GM12891 (cell line): Measurements from ENCODE around the gene RCL1.

Experiments used
- PAX5 ChIP-seq: IDR thresholded peaks from 2 replicates; pipeline ENCODE4 v1.6.1; 2011; ENCODE audit warnings: low read length, moderate library complexity, mild to moderate bottlenecking; ENCODE audit not compliant: insufficient read depth, severe bottlenecking
- POLR2A ChIP-seq: IDR thresholded peaks from 2 replicates; pipeline ENCODE4 v1.6.1; 2011; ENCODE audit warnings: low read depth, low read length, control low read depth
- POLR2AphosphoS5 ChIP-seq: IDR thresholded peaks from 2 replicates; pipeline ENCODE4 v1.6.1; 2011; ENCODE audit warnings: low read depth, low read length, control low read depth
- POU2F2 ChIP-seq: IDR thresholded peaks from 2 replicates; pipeline ENCODE4 v1.6.1; 2011; ENCODE audit warnings: low read depth, mild to moderate bottlenecking, control low read depth, low read length, moderate library complexity
- SPI1 ChIP-seq: IDR thresholded peaks from 2 replicates; pipeline ENCODE4 v1.6.1; 2011; ENCODE audit warnings: low read depth, low read length, control low read depth
- TAF1 ChIP-seq: IDR thresholded peaks from 2 replicates; pipeline ENCODE4 v1.6.1; 2011; ENCODE audit warnings: low read depth, low read length, control low read depth

GRCh38 chr9:4866239-4866969 lies 73.7 kb downstream of the RCL1 start:
- TF ChIP-seq POLR2AphosphoS5 (no peak), SPI1 (no peak), POLR2A (no peak), TAF1 (no peak), PAX5 (no peak), POU2F2 (no peak)
